Esophagus muscularis mucosa (tissue), 4 donors: Measurements from ENCODE around the gene ITGAL.
A peak's percentile ranks its signal among the peaks of the same experiment; 100 is the strongest.

Source experiments
- EP300 ChIP-seq: sonication (generic); formaldehyde crosslinking; IDR thresholded peaks from one replicate; pipeline ENCODE4 v1.6.1; 2017; ENCODE audit warnings: antibody characterized with exemption
- POLR2AphosphoS5 ChIP-seq, 2 donors: sonication (generic); formaldehyde crosslinking; IDR thresholded peaks; one replicate each; pipeline ENCODE4 v1.6.1; 2017; ENCODE audit warnings: antibody characterized with exemption in 2 of 2
- TF ChIP-seq, protein P1 (sequence below), 3 experiments: fragments of 200-600 bp in 2 of 3; fragments of 450-650 bp in 1 of 3; sonication (generic) in 2 of 3; IDR thresholded peaks; one replicate each; pipeline ENCODE4 v1.5.1; 2017 to 2019; ENCODE audit warnings: antibody characterized with exemption in 3 of 3, mild to moderate bottlenecking in 2 of 3, moderate library complexity in 1 of 3

DNA sequence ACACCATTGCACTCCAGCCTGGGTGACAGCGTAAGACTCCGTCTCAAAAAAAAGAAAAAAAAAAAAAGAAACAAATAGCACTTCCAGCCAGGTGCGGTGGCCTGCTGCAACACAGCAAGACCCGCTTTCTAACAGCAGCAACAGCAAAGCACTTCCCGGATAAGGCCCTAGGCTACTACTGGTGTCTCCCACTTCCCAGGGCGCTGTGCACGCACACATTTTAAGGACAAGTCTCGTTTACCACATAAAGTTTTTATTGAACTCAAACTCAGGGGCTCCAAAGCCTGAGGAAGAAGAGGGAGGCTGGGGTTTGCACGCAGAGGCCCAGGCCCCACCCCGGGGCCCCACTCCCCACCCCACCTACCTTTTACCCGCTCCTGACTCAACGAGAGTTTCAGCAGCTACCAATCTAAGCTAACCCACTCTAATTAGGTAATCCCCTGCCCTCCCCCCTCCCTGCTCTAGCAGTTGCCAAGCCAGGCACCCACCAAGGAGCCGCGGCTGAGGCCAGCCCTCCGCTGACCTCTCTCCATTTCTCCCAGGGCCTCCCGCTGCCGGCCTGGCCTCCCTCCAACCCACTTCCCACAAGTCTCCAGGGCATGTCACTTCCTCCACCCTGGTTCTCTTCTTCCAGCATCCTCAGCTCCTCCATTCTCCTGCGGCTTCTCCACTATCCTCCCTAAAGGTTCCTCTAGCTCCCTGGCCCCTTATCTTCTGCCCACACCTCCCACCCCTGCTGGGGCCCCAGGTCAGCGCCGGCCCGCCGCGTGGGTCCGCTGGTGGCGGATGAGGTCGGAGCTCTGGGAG lies 51.4 kb downstream of the ITGAL start:
- TF ChIP-seq, protein P1, sequence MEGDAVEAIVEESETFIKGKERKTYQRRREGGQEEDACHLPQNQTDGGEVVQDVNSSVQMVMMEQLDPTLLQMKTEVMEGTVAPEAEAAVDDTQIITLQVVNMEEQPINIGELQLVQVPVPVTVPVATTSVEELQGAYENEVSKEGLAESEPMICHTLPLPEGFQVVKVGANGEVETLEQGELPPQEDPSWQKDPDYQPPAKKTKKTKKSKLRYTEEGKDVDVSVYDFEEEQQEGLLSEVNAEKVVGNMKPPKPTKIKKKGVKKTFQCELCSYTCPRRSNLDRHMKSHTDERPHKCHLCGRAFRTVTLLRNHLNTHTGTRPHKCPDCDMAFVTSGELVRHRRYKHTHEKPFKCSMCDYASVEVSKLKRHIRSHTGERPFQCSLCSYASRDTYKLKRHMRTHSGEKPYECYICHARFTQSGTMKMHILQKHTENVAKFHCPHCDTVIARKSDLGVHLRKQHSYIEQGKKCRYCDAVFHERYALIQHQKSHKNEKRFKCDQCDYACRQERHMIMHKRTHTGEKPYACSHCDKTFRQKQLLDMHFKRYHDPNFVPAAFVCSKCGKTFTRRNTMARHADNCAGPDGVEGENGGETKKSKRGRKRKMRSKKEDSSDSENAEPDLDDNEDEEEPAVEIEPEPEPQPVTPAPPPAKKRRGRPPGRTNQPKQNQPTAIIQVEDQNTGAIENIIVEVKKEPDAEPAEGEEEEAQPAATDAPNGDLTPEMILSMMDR (IDR thresholded peaks at IDR 0.05), result no peak
- TF ChIP-seq POLR2AphosphoS5 (IDR thresholded peaks at IDR 0.05) (peak in 1 of 2 donors; percentile 9), EP300 (no peak)
